Suprapubic skin (tissue), 4 donors: ENCODE measurements around the gene FAM9A.

Experiments
- CTCF ChIP-seq, 2 donors: fragments of 200-600 bp in 1 of 2; fragments of 450-650 bp in 1 of 2; sonication (generic) in 1 of 2; IDR thresholded peaks; one replicate each; pipeline ENCODE4 v1.5.1; 2016 to 2019; ENCODE audit warnings: antibody characterized with exemption in 2 of 2, mild to moderate bottlenecking in 1 of 2, moderate library complexity in 1 of 2
- EP300 ChIP-seq: sonication (generic); formaldehyde crosslinking; IDR thresholded peaks from one replicate; pipeline ENCODE4 v1.6.1; 2017; ENCODE audit warnings: antibody characterized with exemption
- POLR2A ChIP-seq, 2 donors: fragments of 450-650 bp; IDR thresholded peaks; one replicate each; pipeline ENCODE4 v1.6.1; 2017; ENCODE audit warnings: antibody characterized with exemption in 2 of 2, mild to moderate bottlenecking in 2 of 2, moderate library complexity in 2 of 2
- POLR2AphosphoS5 ChIP-seq, 3 donors: sonication (generic); formaldehyde crosslinking; IDR thresholded peaks; one replicate each; pipeline ENCODE4 v1.6.1; 2017; ENCODE audit warnings: antibody characterized with exemption in 3 of 3

- TF ChIP-seq EP300 (no peak), CTCF (IDR thresholded peaks at IDR 0.05) (no peak), POLR2AphosphoS5 (IDR thresholded peaks at IDR 0.05) (no peak), POLR2A (IDR thresholded peaks at IDR 0.05) (no peak)
These were observed 7.5 kb upstream of the FAM9A start for GRCh38 chrX:8808661-8809060.
